ENCODE results near the gene CFAP46. TPM values are rescaled to one million over a fixed set of nuclear protein-coding genes. Genes with fewer than 3 reads are reported as not detected.

Gene CFAP46
- total RNA-seq, 6 experiments from 2014 or later = 0.31 to 1.4 (median 0.32) TPM; not detected in 1

- Mint-ChIP-seq H3K9me3 (no peaks in the 10 kb centered on the region), H3K36me3 (ENCODE audit: low read depth) (no peaks in the 10 kb centered on the region), H3K4me3 (no peak overlapping the region), H3K27ac (no peak overlapping the region), H3K4me1 (ENCODE audit: low read depth) (no peaks in the 10 kb centered on the region; the same call in 1 of the 2 replicates), H3K27me3 (ENCODE audit: insufficient read depth) (peaks cover 10% of the 10 kb centered on the region)
- no peak for DNase-seq
- TF ChIP-seq CTCF (IDR thresholded peaks at IDR 0.05) = no peak
These were observed 39.4 kb upstream of the CFAP46 start for GRCh38 chr10:132981746-132982145.

GRCh38 chr10:132981173-132981555 is 38.8 kb upstream of the CFAP46 start:
- H3K4me3 Mint-ChIP-seq = no peak overlapping the region
- TF ChIP-seq CTCF (IDR thresholded peaks at IDR 0.05) = no peak
- H3K4me1 Mint-ChIP-seq (ENCODE audit: low read depth) = no peaks in the 10 kb centered on the region
- no peaks in the 10 kb centered on the region for H3K9me3 Mint-ChIP-seq
- H3K27me3 Mint-ChIP-seq (ENCODE audit: insufficient read depth) = peaks cover 13% of the 10 kb centered on the region
- no peaks in the 10 kb centered on the region for H3K36me3 Mint-ChIP-seq (ENCODE audit: low read depth)
- no peak overlapping the region for H3K27ac Mint-ChIP-seq
- DNase-seq = no peak

- no peak overlapping the region for H3K4me3 Mint-ChIP-seq
- H3K36me3 Mint-ChIP-seq (ENCODE audit: low read depth) = no peaks in the 10 kb centered on the region
- no peak overlapping the region for H3K27ac Mint-ChIP-seq
- no peaks in the 10 kb centered on the region for H3K4me1 Mint-ChIP-seq (ENCODE audit: low read depth)
- DNase-seq = no peak
- no peaks in the 10 kb centered on the region for H3K9me3 Mint-ChIP-seq
- peaks cover 13% of the 10 kb centered on the region for H3K27me3 Mint-ChIP-seq (ENCODE audit: insufficient read depth)
- TF ChIP-seq CTCF (IDR thresholded peaks at IDR 0.05) = no peak
These were observed 38.2 kb upstream of the CFAP46 start for GRCh38 chr10:132980426-132981172.

- no peaks in the 10 kb centered on the region for H3K36me3 Mint-ChIP-seq (ENCODE audit: low read depth)
- H3K27ac Mint-ChIP-seq = no peak overlapping the region
- no peaks in the 10 kb centered on the region for H3K9me3 Mint-ChIP-seq
- DNase-seq = no peak
- H3K4me1 Mint-ChIP-seq (ENCODE audit: low read depth) = no peaks in the 10 kb centered on the region
- no peak for TF ChIP-seq CTCF (IDR thresholded peaks at IDR 0.05)
- H3K27me3 Mint-ChIP-seq (ENCODE audit: insufficient read depth) = peaks cover 13% of the 10 kb centered on the region
- no peak overlapping the region for H3K4me3 Mint-ChIP-seq
These were observed 37.4 kb upstream of the CFAP46 start for GRCh38 chr10:132979491-132980425.

GRCh38 chr10:132978542-132978941 is 36.2 kb upstream of the CFAP46 start:
- H3K9me3 Mint-ChIP-seq = no peaks in the 10 kb centered on the region
- H3K27ac Mint-ChIP-seq = no peak overlapping the region
- H3K36me3 Mint-ChIP-seq (ENCODE audit: low read depth) = no peaks in the 10 kb centered on the region
- peaks cover 13% of the 10 kb centered on the region for H3K27me3 Mint-ChIP-seq (ENCODE audit: insufficient read depth)
- TF ChIP-seq CTCF (IDR thresholded peaks at IDR 0.05) = no peak
- no peak for DNase-seq
- H3K4me3 Mint-ChIP-seq = no peak overlapping the region
- no peaks in the 10 kb centered on the region for H3K4me1 Mint-ChIP-seq (ENCODE audit: low read depth)

Measured in HFFc6 (cell line).